Tibial nerve (tissue), 4 donors: ENCODE measurements around the gene FABP2.

Experiments
- CTCF ChIP-seq, 5 experiments: fragments of 200-600 bp in 3 of 5; fragments of 450-650 bp in 2 of 5; sonication (generic) in 3 of 5; IDR thresholded peaks; one replicate each; pipeline ENCODE4 v1.5.1; 2016 to 2019; ENCODE audit warnings: antibody characterized with exemption in 5 of 5, mild to moderate bottlenecking in 3 of 5, moderate library complexity in 2 of 5
- EP300 ChIP-seq, 2 donors: sonication (generic); formaldehyde crosslinking; IDR thresholded peaks; one replicate each; pipeline ENCODE4 v1.6.1; 2017; ENCODE audit warnings: antibody characterized with exemption in 2 of 2, mild to moderate bottlenecking in 1 of 2
- POLR2A ChIP-seq, 2 donors: fragments of 450-650 bp; IDR thresholded peaks; one replicate each; pipeline ENCODE4 v1.6.1; 2017; ENCODE audit warnings: antibody characterized with exemption in 2 of 2, mild to moderate bottlenecking in 2 of 2, moderate library complexity in 2 of 2

GRCh38 chr4:119297795-119298194 is 24.1 kb downstream of the FABP2 start:
- no peak for TF ChIP-seq EP300 (IDR thresholded peaks at IDR 0.05)
- TF ChIP-seq POLR2A (IDR thresholded peaks at IDR 0.05), result no peak
- TF ChIP-seq CTCF (IDR thresholded peaks at IDR 0.05), result no peak
